Panc1 (cell line): ENCODE results near the gene VPS16.

Experiments used
- POLR2AphosphoS5 ChIP-seq: IDR thresholded peaks from 2 replicates; pipeline ENCODE4 v1.6.1; 2012; ENCODE audit warnings: mild to moderate bottlenecking, low read depth, low read length, moderate library complexity
- REST ChIP-seq, 2 experiments: IDR thresholded peaks; 2 replicates each; pipeline ENCODE4 v1.6.1; 2011 to 2012; ENCODE audit warnings: low read depth in 2 of 2, control low read depth in 1 of 2, low read length in 1 of 2, mild to moderate bottlenecking in 1 of 2, moderate library complexity in 1 of 2; ENCODE audit not compliant: insufficient read depth in 1 of 2
- SIN3A ChIP-seq: IDR thresholded peaks from 2 replicates; pipeline ENCODE4 v1.6.1; 2012; ENCODE audit warnings: low read depth, mild to moderate bottlenecking, low read length, moderate library complexity, borderline replicate concordance; ENCODE audit not compliant: insufficient read depth
- TCF7L2 ChIP-seq: IDR thresholded peaks from 2 replicates; pipeline ENCODE4 v1.6.1; 2011; ENCODE audit warnings: mild to moderate bottlenecking, low read depth, low read length, inconsistent platforms
- TF ChIP-seq, protein P1 (sequence below): fragments of 450-650 bp; IDR thresholded peaks from 2 replicates; pipeline ENCODE4 v1.5.1; 2017; ENCODE audit warnings: mild to moderate bottlenecking

GRCh38 chr20:2798814-2799213, 41.7 kb upstream of the VPS16 start:
- TF ChIP-seq POLR2AphosphoS5 (no peak), REST (IDR thresholded peaks at IDR 0.05; ENCODE audit: insufficient read depth in 1 of 2, low read depth in 2 of 2, low read length in 1 of 2) (no peak), TCF7L2 (0 out of 2 replicates have a peak, but pooled peaks have one; percentile 11), SIN3A (no peak)
- TF ChIP-seq, protein P1, sequence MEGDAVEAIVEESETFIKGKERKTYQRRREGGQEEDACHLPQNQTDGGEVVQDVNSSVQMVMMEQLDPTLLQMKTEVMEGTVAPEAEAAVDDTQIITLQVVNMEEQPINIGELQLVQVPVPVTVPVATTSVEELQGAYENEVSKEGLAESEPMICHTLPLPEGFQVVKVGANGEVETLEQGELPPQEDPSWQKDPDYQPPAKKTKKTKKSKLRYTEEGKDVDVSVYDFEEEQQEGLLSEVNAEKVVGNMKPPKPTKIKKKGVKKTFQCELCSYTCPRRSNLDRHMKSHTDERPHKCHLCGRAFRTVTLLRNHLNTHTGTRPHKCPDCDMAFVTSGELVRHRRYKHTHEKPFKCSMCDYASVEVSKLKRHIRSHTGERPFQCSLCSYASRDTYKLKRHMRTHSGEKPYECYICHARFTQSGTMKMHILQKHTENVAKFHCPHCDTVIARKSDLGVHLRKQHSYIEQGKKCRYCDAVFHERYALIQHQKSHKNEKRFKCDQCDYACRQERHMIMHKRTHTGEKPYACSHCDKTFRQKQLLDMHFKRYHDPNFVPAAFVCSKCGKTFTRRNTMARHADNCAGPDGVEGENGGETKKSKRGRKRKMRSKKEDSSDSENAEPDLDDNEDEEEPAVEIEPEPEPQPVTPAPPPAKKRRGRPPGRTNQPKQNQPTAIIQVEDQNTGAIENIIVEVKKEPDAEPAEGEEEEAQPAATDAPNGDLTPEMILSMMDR, result no peak
